ENCODE measurements around the gene SMIM24.

Gene SMIM24

DNA sequence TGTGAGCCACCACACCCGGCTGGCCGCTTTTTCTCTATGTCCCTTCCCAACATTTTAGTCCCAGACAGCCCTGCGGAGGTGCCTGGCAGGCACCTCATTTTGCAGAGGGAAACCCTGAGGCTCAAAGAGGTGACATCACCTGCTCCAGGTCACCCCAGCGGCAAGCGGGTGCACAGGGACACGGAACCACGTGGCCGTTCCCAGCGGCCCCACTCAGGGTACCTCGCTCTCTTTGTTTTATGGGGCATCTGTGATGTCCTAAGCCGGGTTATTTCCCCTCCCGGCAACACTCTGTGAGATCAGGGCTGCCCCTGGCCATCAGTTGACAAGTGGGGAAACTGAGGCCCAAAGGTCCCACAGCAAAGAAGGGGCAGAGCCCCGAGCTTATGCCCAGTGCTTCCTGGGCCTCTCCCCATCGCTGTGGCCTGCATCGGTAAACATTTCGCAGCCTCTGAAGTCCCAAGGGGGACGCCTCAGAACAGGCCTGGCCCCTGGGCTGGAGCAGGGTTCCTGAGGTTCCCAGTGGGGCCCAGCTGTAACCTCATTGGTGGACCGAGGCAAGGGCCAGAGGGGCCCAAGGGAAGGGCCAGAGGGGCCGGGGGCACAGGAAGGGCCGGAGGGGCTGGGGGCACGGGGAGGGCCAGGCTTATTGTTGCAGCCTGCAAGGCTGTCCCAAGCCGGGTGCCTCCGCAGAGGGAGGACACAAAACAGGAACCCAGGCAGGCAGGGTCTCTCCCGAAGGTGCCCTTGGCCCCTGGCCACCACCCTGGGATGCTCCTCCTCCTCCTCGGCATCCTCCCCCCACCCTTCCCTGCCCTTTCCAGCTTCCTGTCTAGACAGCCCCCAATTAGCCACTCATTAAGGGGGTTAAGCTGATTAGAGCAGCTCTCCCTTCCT, 39.0 kb downstream of the SMIM24 start:
- Histone ChIP-seq H3K9ac (ENCODE audit: low read length) (no peak overlapping the region), H3K79me2 (ENCODE audit: insufficient read depth, low read length) (no peaks in the 10 kb centered on the region), H3F3A (ENCODE audit: insufficient read depth) (no peaks in the 10 kb centered on the region), H3K4me2 (ENCODE audit: low read depth, low read length, poor library complexity, severe bottlenecking) (no peak overlapping the region), H3K9me2 (replicated peaks; ENCODE audit: insufficient read depth, low read length) (no peaks in the 10 kb centered on the region), H3K27me3 (ENCODE audit: low read length) (no peaks in the 10 kb centered on the region), H2AFZ (ENCODE audit: low read depth, low read length, severe bottlenecking) (no peak overlapping the region), H3K36me3 (ENCODE audit: low read length) (no peaks in the 10 kb centered on the region), H3K9me3 (ENCODE audit: insufficient read depth, low read length) (no peaks in the 10 kb centered on the region), H3K27ac (ENCODE audit: low read depth, low read length) (no peak overlapping the region), H3K4me3 (ENCODE audit: insufficient read depth, low read length, poor library complexity, severe bottlenecking) (no peak overlapping the region), H4K20me1 (ENCODE audit: low read depth, low read length) (no peaks in the 10 kb centered on the region; the same call in 1 of the 2 replicates)
- TF ChIP-seq EZH2phosphoT487 (conservative IDR thresholded peaks at IDR 0.05; ENCODE audit: low read length) (no peak), CTCF (IDR thresholded peaks at IDR 0.05; ENCODE audit: insufficient read depth, low read length, poor library complexity, severe bottlenecking) (no peak)

DNA sequence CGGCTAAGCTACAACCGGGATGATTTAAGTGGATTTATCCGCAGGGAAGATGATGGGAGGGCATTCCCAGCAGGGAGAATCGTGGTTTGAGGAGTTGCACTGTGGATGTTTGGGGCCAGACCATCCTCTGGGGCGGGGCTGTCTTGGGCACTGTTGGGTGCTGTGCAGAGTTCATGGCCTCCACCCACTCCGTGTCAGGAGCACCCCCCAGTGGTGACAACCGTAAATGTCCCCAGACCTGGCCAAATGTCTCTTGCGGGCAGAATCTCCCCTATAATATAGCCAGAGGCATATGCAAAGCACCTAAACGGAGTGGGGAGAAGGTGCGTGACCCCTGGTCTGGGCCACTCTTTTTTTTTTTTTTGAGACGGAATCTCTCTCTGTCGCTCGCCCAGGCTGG, 40.2 kb downstream of the SMIM24 start:
- H3K79me2 ChIP-seq (ENCODE audit: insufficient read depth, low read length) = no peaks in the 10 kb centered on the region
- no peak overlapping the region for H3K4me3 ChIP-seq (ENCODE audit: insufficient read depth, low read length, poor library complexity, severe bottlenecking)
- H3K4me2 ChIP-seq (ENCODE audit: low read depth, low read length, poor library complexity, severe bottlenecking) = no peak overlapping the region
- no peaks in the 10 kb centered on the region for H3K9me3 ChIP-seq (ENCODE audit: insufficient read depth, low read length)
- H3K27ac ChIP-seq (ENCODE audit: low read depth, low read length) = no peak overlapping the region
- no peak for TF ChIP-seq EZH2phosphoT487 (conservative IDR thresholded peaks at IDR 0.05; ENCODE audit: low read length)
- peak; percentile 41 for TF ChIP-seq CTCF (IDR thresholded peaks at IDR 0.05; ENCODE audit: insufficient read depth, low read length, poor library complexity, severe bottlenecking)
- no peaks in the 10 kb centered on the region for H3K36me3 ChIP-seq (ENCODE audit: low read length)
- H3K9ac ChIP-seq (ENCODE audit: low read length) = no peak overlapping the region
- H3K9me2 ChIP-seq (replicated peaks; ENCODE audit: insufficient read depth, low read length) = no peaks in the 10 kb centered on the region
- no peak overlapping the region for H2AFZ ChIP-seq (ENCODE audit: low read depth, low read length, severe bottlenecking)
- no peaks in the 10 kb centered on the region for H3F3A ChIP-seq (ENCODE audit: insufficient read depth)
- H4K20me1 ChIP-seq (ENCODE audit: low read depth, low read length) = no peaks in the 10 kb centered on the region; the same call in 1 of the 2 replicates
- no peaks in the 10 kb centered on the region for H3K27me3 ChIP-seq (ENCODE audit: low read length)

DNA sequence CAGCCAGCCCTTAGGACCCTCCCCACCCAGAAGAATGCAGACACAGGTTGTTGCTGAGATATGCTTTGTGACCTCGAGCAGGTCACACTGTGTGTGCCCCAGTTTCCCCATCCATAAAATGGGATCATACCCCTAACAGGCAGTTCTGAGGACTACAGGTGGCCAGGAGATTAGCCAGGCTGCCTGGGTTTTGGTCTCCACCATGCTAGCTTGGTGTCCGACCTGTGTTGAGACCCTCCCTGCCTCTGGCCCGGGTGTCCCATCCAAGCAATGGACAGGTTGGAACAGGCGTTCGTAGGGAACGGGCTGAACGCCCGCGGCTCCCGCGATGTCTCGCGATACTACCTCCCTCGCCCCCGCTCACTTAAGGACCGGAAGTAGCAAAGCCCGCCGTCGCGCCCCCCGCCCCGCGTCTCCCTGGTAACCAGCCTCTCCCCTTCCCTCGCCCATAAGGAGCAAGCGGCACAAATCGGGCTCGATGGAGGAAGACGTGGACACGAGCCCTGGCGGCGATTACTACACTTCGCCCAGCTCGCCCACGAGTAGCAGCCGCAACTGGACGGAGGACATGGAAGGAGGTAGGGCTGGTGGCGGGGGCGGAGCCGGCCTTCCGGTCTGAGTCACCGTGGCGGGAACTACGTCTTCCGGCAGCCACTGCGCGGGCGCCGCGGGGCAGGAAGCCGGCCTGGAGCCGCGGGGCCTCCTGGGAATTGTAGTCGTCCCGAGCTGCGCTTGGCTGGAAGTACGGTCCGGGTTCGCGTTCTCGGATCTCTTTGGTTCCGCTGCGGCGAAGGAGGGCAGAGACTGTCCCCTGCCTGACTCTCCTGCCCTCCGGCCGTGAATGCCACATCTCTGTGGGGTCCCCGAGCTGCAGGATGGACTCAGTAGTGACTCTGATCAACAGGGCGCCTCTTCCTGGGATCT, 45.4 kb downstream of the SMIM24 start:
- no peaks in the 10 kb centered on the region for H3K9me2 ChIP-seq (replicated peaks; ENCODE audit: insufficient read depth, low read length)
- H3K27ac ChIP-seq (ENCODE audit: low read depth, low read length) = peak overlapping the region; percentile 80
- no peak for TF ChIP-seq EZH2phosphoT487 (conservative IDR thresholded peaks at IDR 0.05; ENCODE audit: low read length)
- TF ChIP-seq CTCF (IDR thresholded peaks at IDR 0.05; ENCODE audit: insufficient read depth, low read length, poor library complexity, severe bottlenecking) = no peak
- H3K4me2 ChIP-seq (ENCODE audit: low read depth, low read length, poor library complexity, severe bottlenecking) = peak overlapping the region; percentile 94
- peak overlapping the region; percentile 93 for H2AFZ ChIP-seq (ENCODE audit: low read depth, low read length, severe bottlenecking)
- no peaks in the 10 kb centered on the region for H3K79me2 ChIP-seq (ENCODE audit: insufficient read depth, low read length)
- H3K36me3 ChIP-seq (ENCODE audit: low read length) = no peaks in the 10 kb centered on the region
- H3F3A ChIP-seq (ENCODE audit: insufficient read depth) = no peaks in the 10 kb centered on the region
- peak overlapping the region; percentile 67 for H3K4me3 ChIP-seq (ENCODE audit: insufficient read depth, low read length, poor library complexity, severe bottlenecking)
- no peaks in the 10 kb centered on the region for H4K20me1 ChIP-seq (ENCODE audit: low read depth, low read length)
- H3K27me3 ChIP-seq (ENCODE audit: low read length) = no peaks in the 10 kb centered on the region
- H3K9me3 ChIP-seq (ENCODE audit: insufficient read depth, low read length) = no peaks in the 10 kb centered on the region
- peak overlapping the region; percentile 95 for H3K9ac ChIP-seq (ENCODE audit: low read length)

Data from SU-DHL-6 (cell line).